ENCODE data around the gene C21orf91. TPM values are rescaled to one million over a fixed set of nuclear protein-coding genes. Genes with fewer than 3 reads are reported as not detected.

C21orf91 gene
- total and polyA plus RNA-seq, 9 of the 15 experiments (the other 6 are each of a cell fraction or from before 2014, with no cell fraction given): 3.9 to 14.1 (median 12.1) TPM

- ATAC-seq: no peak
Measured at GRCh38 chr21:17797967-17798366, 21.2 kb downstream of the C21orf91 start.

More at GRCh38 chr21:17797967-17798366, 21.2 kb downstream of the C21orf91 start:
- WGBS (ENCODE audit: insufficient coverage, low coverage, missing lambda C conversion rate): 96% methylated on average over 2 of the region's 2 CpGs
- no peak for FAIRE-seq
- no peak overlapping the region for H3K4me2 ChIP-seq (ENCODE audit: insufficient read depth, low read length)
- H4K20me1 ChIP-seq (replicated peaks; ENCODE audit: control insufficient read depth, insufficient read depth, low read length): no peaks in the 10 kb centered on the region
- H3K79me2 ChIP-seq (ENCODE audit: control insufficient read depth, insufficient read depth, low read length): peaks cover 5% of the 10 kb centered on the region; the same call in 1 of the 3 replicates
- peaks cover 44% of the 10 kb centered on the region; the same call in 2 of the 3 replicates for H3K36me3 ChIP-seq (ENCODE audit: control insufficient read depth, insufficient read depth, low read length)
- in situ Hi-C loops (cut with MboI) (no loop called here), intact Hi-C loops (cut with micrococcal nuclease) (no loop called here)
- H3K27ac ChIP-seq (ENCODE audit: extremely low read depth, low read depth, low read length): no peak overlapping the region
- no peak overlapping the region for H3K4me3 ChIP-seq
- H3K9ac ChIP-seq (ENCODE audit: insufficient read depth in 1 of 2, low read depth in 2 of 2, low read length in 2 of 2): no peak overlapping the region
- no peaks in the 10 kb centered on the region for H3K27me3 ChIP-seq (ENCODE audit: control insufficient read depth in 2 of 2, insufficient read depth in 2 of 2, low read length in 2 of 2)
- no peaks in the 10 kb centered on the region for H3K9me1 ChIP-seq (ENCODE audit: control insufficient read depth, insufficient read depth, low read length)
- no peaks in the 10 kb centered on the region for H3K4me1 ChIP-seq (replicated peaks in 1 of 2; ENCODE audit: control insufficient read depth in 2 of 2, insufficient read depth in 2 of 2, low read length in 2 of 2)
- no peaks in the 10 kb centered on the region for H3K9me3 ChIP-seq (replicated peaks; ENCODE audit: control insufficient read depth, insufficient read depth, low read depth, low read length)
- no peak for DNase-seq (ENCODE audit: extremely low read depth in 1 of 4, low spot score in 3 of 4)
- POLR2A ChIA-PET: no interaction called here
- no peak overlapping the region for H2AFZ ChIP-seq (ENCODE audit: low read depth, low read length)
- peak; percentile 90 for TF ChIP-seq ZNF316 (IDR thresholded peaks at IDR 0.05)
- TF ChIP-seq MAFG (tag; conservative IDR thresholded peaks at IDR 0.05): peak; percentile 74
- TF ChIP-seq ZFP30 (CRISPR knock-in tag; IDR thresholded peaks at IDR 0.05; ENCODE audit: borderline replicate concordance): no peak
- no peak for TF ChIP-seq TFE3 (CRISPR knock-in tag; IDR thresholded peaks at IDR 0.05)
- TF ChIP-seq NR2F6 (CRISPR knock-in tag; IDR thresholded peaks at IDR 0.05): no peak
- no peak for TF ChIP-seq ATF2 (CRISPR knock-in tag; IDR thresholded peaks at IDR 0.05)
- no peak for TF ChIP-seq HNRNPH1 (optimal IDR thresholded peaks at IDR 0.05; ENCODE audit: low read depth, low read length)
- no peak for TF ChIP-seq TEAD2 (tag; IDR thresholded peaks at IDR 0.05)
- no peak for TF ChIP-seq ARID4B (CRISPR knock-in tag; IDR thresholded peaks at IDR 0.05)
- TF ChIP-seq BHLHE40 (IDR thresholded peaks at IDR 0.05; ENCODE audit: low read length): no peak
- TF ChIP-seq POLR3A (IDR thresholded peaks at IDR 0.05; ENCODE audit: borderline replicate concordance, extremely low read depth, insufficient read depth, insufficient read length): no peak
- TF ChIP-seq MAFK (IDR thresholded peaks at IDR 0.05; ENCODE audit: low read length): peak; percentile 71
- no peak for TF ChIP-seq PTTG1 (tag; IDR thresholded peaks at IDR 0.05; ENCODE audit: low read depth)
- TF ChIP-seq MAFF (IDR thresholded peaks at IDR 0.05; ENCODE audit: low read length): peak; percentile 81
- TF ChIP-seq ZNF668 (CRISPR knock-in tag; IDR thresholded peaks at IDR 0.05): no peak
- no peak for TF ChIP-seq CCNT2 (IDR thresholded peaks at IDR 0.05; ENCODE audit: borderline replicate concordance, extremely low read depth, insufficient read length, low read depth, low read length)
- peak; percentile 82 for TF ChIP-seq C11orf30 (IDR thresholded peaks at IDR 0.05; ENCODE audit: low read depth)
- BruUV-seq (replicated peaks): no TSS peak
- CTCF ChIA-PET (ENCODE audit: low intra/inter-chr PET ratio): no interaction called here
